ENCODE results near the gene IL1RAP.

Gene IL1RAP

GRCh38 chr3:190619353-190619752 lies 105.5 kb downstream of the IL1RAP start (continued):
- no peak for TF ChIP-seq TSHZ2 (CRISPR knock-in tag; IDR thresholded peaks at IDR 0.05)
- TF ChIP-seq ISL1 (CRISPR knock-in tag; IDR thresholded peaks at IDR 0.05) = no peak
- TF ChIP-seq GLIS3 (CRISPR knock-in tag; IDR thresholded peaks at IDR 0.05) = no peak
- TF ChIP-seq ESRRG (CRISPR knock-in tag; IDR thresholded peaks at IDR 0.05) = no peak
- no peak for TF ChIP-seq PATZ1 (CRISPR knock-in tag; IDR thresholded peaks at IDR 0.05; ENCODE audit: borderline replicate concordance)
- no peak for TF ChIP-seq ZNF8 (CRISPR knock-in tag; IDR thresholded peaks at IDR 0.05)
- no peak for TF ChIP-seq OSR1 (CRISPR knock-in tag; IDR thresholded peaks at IDR 0.05)

- ATAC-seq = no peak
These were observed 105.9 kb downstream of the IL1RAP start for GRCh38 chr3:190619761-190620160.

More at GRCh38 chr3:190619761-190620160, 105.9 kb downstream of the IL1RAP start:
- no peak for TF ChIP-seq PATZ1 (CRISPR knock-in tag; IDR thresholded peaks at IDR 0.05; ENCODE audit: borderline replicate concordance)
- no peak for TF ChIP-seq CREB5 (CRISPR knock-in tag; IDR thresholded peaks at IDR 0.05; ENCODE audit: low read depth)
- no peak for TF ChIP-seq CSRNP3 (CRISPR knock-in tag; IDR thresholded peaks at IDR 0.05)
- TF ChIP-seq ISL1 (CRISPR knock-in tag; IDR thresholded peaks at IDR 0.05) = no peak
- TF ChIP-seq ARNTL (CRISPR knock-in tag; IDR thresholded peaks at IDR 0.05; ENCODE audit: borderline replicate concordance, low read depth) = no peak
- TF ChIP-seq ZFP30 (CRISPR knock-in tag; IDR thresholded peaks at IDR 0.05) = no peak
- TF ChIP-seq ZNF565 (CRISPR knock-in tag; conservative IDR thresholded peaks at IDR 0.05; ENCODE audit: low read depth) = no peak
- no peak for TF ChIP-seq ZC3H10 (CRISPR knock-in tag; IDR thresholded peaks at IDR 0.05)
- TF ChIP-seq RARB (CRISPR knock-in tag; IDR thresholded peaks at IDR 0.05) = no peak
- no peak for TF ChIP-seq ZFP3 (CRISPR knock-in tag; IDR thresholded peaks at IDR 0.05)
- no peak for TF ChIP-seq POU6F1 (CRISPR knock-in tag; IDR thresholded peaks at IDR 0.05; ENCODE audit: borderline replicate concordance, low read depth)
- TF ChIP-seq TOX (CRISPR knock-in tag; IDR thresholded peaks at IDR 0.05; ENCODE audit: borderline replicate concordance) = no peak
- no peak for TF ChIP-seq ZNF8 (CRISPR knock-in tag; IDR thresholded peaks at IDR 0.05)
- TF ChIP-seq CSDC2 (CRISPR knock-in tag; IDR thresholded peaks at IDR 0.05) = no peak
- no peak for TF ChIP-seq TSHZ2 (CRISPR knock-in tag; IDR thresholded peaks at IDR 0.05)
- no peak for TF ChIP-seq PPARA (CRISPR knock-in tag; IDR thresholded peaks at IDR 0.05; ENCODE audit: borderline replicate concordance)
- no peak for TF ChIP-seq ZNF70 (CRISPR knock-in tag; IDR thresholded peaks at IDR 0.05)
- TF ChIP-seq GLIS3 (CRISPR knock-in tag; IDR thresholded peaks at IDR 0.05) = no peak
- TF ChIP-seq ESRRG (CRISPR knock-in tag; IDR thresholded peaks at IDR 0.05) = no peak

Measured in SK-N-SH treated with all-trans-retinoic acid at 6 μM for 48 hours (cell line).